Measurements from ENCODE around the gene PER1.

PER1 gene

DNA sequence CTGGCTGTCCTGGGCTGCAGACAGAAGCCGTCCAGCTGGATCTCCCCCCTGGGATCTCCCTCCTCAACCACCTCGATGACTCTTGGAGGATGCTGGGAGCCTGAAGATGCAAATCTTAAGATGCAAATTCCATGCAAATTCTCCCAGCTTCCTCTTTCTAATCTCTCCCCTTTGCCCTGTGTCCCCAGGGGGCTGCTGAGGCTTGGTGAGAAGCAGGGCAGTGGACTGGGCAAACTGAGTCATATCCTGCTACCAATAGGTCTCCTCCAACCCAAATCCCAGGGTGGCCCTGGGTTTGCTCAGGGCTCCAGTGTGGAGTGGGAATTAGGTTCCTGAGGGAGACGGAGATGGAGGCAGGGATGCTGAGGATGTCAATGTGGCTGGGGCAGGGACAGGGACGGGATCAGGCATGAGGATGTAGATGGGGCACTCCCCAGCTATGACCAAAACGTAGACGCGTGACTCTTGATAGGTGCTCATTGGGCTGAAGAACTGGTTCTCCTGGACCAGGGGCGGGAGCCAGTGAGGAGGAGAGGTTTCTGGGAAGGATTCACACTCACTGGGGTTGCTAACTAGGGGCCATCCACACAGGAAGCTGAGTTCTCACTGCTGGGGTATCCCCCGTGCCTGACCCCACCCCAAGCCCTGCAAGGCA is 61.0 kb downstream of the PER1 start:
- DNase-seq (ENCODE audit: low read depth in 3 of 3): no peak
